HFFc6 (cell line): Measurements from ENCODE around the gene CBFA2T2. TPM values are rescaled to one million over a fixed set of nuclear protein-coding genes. Genes with fewer than 3 reads are reported as not detected.

Experiments used
- DNase-seq: peaks from one replicate; pipeline ENCODE4 v3.0.0-alpha.2; 2018
- H3K27ac Mint-ChIP-seq: 2 replicates; pipeline ENCODE4 v1.8.0; 2020; ENCODE audit warnings: mild to moderate bottlenecking, mixed read lengths
- H3K27me3 Mint-ChIP-seq: 2 replicates; pipeline ENCODE4 v1.8.0; 2021; ENCODE audit warnings: mild to moderate bottlenecking, moderate library complexity, mixed read lengths; ENCODE audit not compliant: insufficient read depth
- H3K36me3 Mint-ChIP-seq: 2 replicates; pipeline ENCODE4 v1.8.0; 2021; ENCODE audit warnings: low read depth, mixed read lengths
- H3K4me1 Mint-ChIP-seq: 2 replicates; pipeline ENCODE4 v1.8.0; 2020; ENCODE audit warnings: low read depth, mixed read lengths
- H3K4me3 Mint-ChIP-seq: 2 replicates; pipeline ENCODE4 v1.8.0; 2020; ENCODE audit warnings: mild to moderate bottlenecking, moderate library complexity, mixed read lengths
- H3K9me3 Mint-ChIP-seq: 2 replicates; pipeline ENCODE4 v1.8.0; 2020; ENCODE audit warnings: mild to moderate bottlenecking, mixed read lengths
- CTCF ChIP-seq: fragments of 200-600 bp; sonication (generic); IDR thresholded peaks from 2 replicates; pipeline ENCODE4 v1.5.0; 2021; ENCODE audit warnings: antibody characterized with exemption, mild to moderate bottlenecking
- total RNA-seq, 6 experiments: library from RNA; stranded (reverse); fragmentation: NEBNext Ultra II Directional; extraction: Animal tissue kit (Norgen Biotek cat#: 25700); gene quantifications; 2 replicates in 1 of 6; 3 replicates in 5 of 6; pipeline ENCODE4 v1.2.3, GENCODE V29; 2021

CBFA2T2 gene
- total RNA-seq, 6 experiments from 2014 or later = 7.0 to 9.1 (median 8.0) TPM

DNA sequence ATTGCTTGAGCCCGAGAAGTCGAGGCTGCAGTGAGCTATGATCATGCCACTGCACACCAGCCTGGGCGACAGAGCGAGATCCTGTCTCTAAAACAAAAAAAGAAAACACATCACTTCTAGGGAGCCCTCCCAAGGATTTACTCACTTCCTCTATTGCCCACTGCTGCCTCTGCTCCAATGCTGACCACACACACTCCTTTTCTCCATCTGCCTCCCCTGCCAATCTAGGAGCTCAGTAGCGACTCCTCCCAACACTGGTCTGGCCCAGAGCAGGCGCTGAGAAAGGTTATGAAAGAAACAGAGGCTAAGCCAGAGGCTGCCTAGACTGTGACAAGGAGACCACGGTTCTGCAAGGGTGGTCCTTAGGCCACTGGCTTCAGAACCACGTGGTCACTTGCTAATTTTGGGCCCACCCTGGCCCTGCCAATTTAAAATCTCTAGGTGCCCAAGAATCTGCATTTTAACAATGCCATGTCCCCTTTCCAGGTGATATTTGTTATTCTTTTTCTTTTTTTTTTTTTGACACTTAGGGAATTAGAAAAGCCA lies 197.5 kb downstream of the CBFA2T2 start:
- no peak for TF ChIP-seq CTCF
- no peak for DNase-seq
- H3K36me3 Mint-ChIP-seq = no peaks in the 10 kb centered on the region
- no peak overlapping the region; the same call in 1 of the 2 replicates for H3K4me3 Mint-ChIP-seq
- H3K27me3 Mint-ChIP-seq = peaks cover 3% of the 10 kb centered on the region
- peaks cover 35% of the 10 kb centered on the region for H3K4me1 Mint-ChIP-seq
- H3K9me3 Mint-ChIP-seq = no peaks in the 10 kb centered on the region
- H3K27ac Mint-ChIP-seq = no peak overlapping the region

- Mint-ChIP-seq H3K27me3 (peaks cover 3% of the 10 kb centered on the region), H3K9me3 (no peaks in the 10 kb centered on the region), H3K36me3 (no peaks in the 10 kb centered on the region), H3K4me1 (peaks cover 31% of the 10 kb centered on the region), H3K4me3 (no peak overlapping the region), H3K27ac (no peak overlapping the region)
- no peak for DNase-seq
- TF ChIP-seq CTCF = no peak
Measured at GRCh38 chr20:33687993-33688937, 198.4 kb downstream of the CBFA2T2 start.

DNA sequence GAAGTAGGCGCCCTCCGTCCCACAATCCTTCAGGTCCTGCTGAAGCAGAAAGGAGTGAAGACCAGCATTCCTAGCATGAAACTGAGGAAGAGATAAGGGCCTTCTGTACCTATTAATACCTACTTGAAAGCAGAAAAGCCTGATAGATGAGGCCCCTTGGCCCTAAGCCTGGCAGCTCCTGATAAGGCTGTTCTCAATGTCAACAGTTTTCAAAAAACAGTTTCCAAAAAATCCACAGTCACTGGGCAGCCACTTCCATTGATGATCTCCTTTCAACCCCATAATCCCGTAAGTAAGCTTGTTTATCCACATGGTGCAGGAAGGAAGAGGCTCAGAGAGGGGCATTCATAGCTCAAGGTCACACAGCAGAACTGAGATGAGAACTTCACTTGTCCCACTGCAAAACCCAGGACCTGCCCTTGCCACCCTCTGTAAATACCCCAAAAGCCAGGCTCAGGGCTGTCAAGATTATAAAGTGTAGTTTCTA lies 199.1 kb downstream of the CBFA2T2 start:
- Mint-ChIP-seq H3K27me3 (peaks cover 3% of the 10 kb centered on the region), H3K4me1 (peaks cover 31% of the 10 kb centered on the region), H3K36me3 (no peaks in the 10 kb centered on the region), H3K27ac (no peak overlapping the region), H3K9me3 (no peaks in the 10 kb centered on the region), H3K4me3 (no peak overlapping the region)
- no peak for DNase-seq
- TF ChIP-seq CTCF = no peak

DNA sequence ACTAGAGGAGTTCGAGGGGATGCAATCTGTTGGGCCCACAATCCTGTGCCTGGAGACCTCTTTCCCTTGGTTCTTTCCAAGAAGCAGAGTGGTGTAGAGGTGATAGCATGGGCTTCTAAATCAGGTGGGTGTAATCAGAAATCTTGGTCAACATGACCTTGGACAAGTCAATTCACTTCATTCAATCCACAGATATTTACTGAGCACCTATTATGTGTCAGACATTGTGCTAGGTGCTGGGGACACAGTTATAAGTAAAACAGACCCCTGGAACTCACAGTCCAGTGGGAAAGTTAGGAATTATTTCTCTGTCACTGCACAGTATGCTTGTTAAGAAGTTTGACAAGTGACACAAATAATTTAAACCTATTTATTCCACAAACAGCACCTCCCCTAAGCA lies 199.6 kb downstream of the CBFA2T2 start:
- Mint-ChIP-seq H3K27ac (no peak overlapping the region), H3K4me1 (peaks cover 26% of the 10 kb centered on the region), H3K36me3 (no peaks in the 10 kb centered on the region), H3K4me3 (no peak overlapping the region), H3K9me3 (no peaks in the 10 kb centered on the region), H3K27me3 (peaks cover 3% of the 10 kb centered on the region)
- DNase-seq = no peak
- no peak for TF ChIP-seq CTCF

GRCh38 chr20:33689973-33690372 lies 200.1 kb downstream of the CBFA2T2 start:
- H3K4me3 Mint-ChIP-seq = no peak overlapping the region
- no peaks in the 10 kb centered on the region for H3K9me3 Mint-ChIP-seq
- H3K27me3 Mint-ChIP-seq = no peaks in the 10 kb centered on the region; the same call in 1 of the 2 replicates
- H3K4me1 Mint-ChIP-seq = peaks cover 22% of the 10 kb centered on the region
- no peak for TF ChIP-seq CTCF
- no peaks in the 10 kb centered on the region for H3K36me3 Mint-ChIP-seq
- no peak for DNase-seq
- H3K27ac Mint-ChIP-seq = no peak overlapping the region
